A549 (cell line): ENCODE results near the gene FOXRED1. TPM values are rescaled to one million over a fixed set of nuclear protein-coding genes. Genes with fewer than 3 reads are reported as not detected.

Experiments
- ATAC-seq, 2 experiments: fragments of 200-7000 bp in 1 of 2; fragments of >200 bp in 1 of 2; cut with Nextera tagmentation in 1 of 2; cut with Tn5 transposase in 1 of 2; 3 replicates each; pipeline versions ENCODE4 v1.8.0 to v1.9.1; 2018 to 2020; ENCODE audit warnings: mild to moderate bottlenecking in 1 of 2, moderate library complexity in 1 of 2
- CTCF ChIA-PET: fragments of 300-600 bp; sonication (Branson Sonifier 250); formaldehyde crosslinking; extraction: SDS; loops from one replicate; lab custom pipeline; 2021; ENCODE audit warnings: antibody characterized with exemption, inconsistent platforms; lab: Yijun Ruan, JAX
- POLR2A ChIA-PET: fragments of 350-600 bp; formaldehyde crosslinking; extraction: SDS; loops from one replicate; lab custom pipeline; 2021; ENCODE audit warnings: antibody characterized with exemption, inconsistent platforms; lab: Yijun Ruan, JAX
- DNase-seq, 2 experiments: peaks; one replicate each; pipeline versions ENCODE4 v3.0.0 to v3.0.0-alpha.2; 2011 to 2016; ENCODE audit warnings: low read depth in 1 of 2, low spot score in 1 of 2
- FAIRE-seq: peaks from 2 replicates; lab custom pipeline; 2011; peaks lifted over from hg19 to GRCh38; lab: Jason Lieb, UNC
- H3K27ac ChIP-seq, 2 experiments: fragments of >200 bp; sonication (Bioruptor Twin); formaldehyde crosslinking; 3 replicates each; pipeline ENCODE4 v1.5.1; 2016 to 2017
- H3K4me1 ChIP-seq: fragments of >200 bp; sonication (Bioruptor Twin); formaldehyde crosslinking; 3 replicates; pipeline ENCODE4 v1.6.1; 2016
- H3K4me2 ChIP-seq: fragments of >200 bp; sonication (Bioruptor Twin); formaldehyde crosslinking; 3 replicates; pipeline ENCODE4 v1.6.1; 2016
- H3K4me3 ChIP-seq: fragments of >200 bp; sonication (Bioruptor Twin); formaldehyde crosslinking; 3 replicates; pipeline ENCODE4 v1.5.1; 2016
- H3K9me3 ChIP-seq: fragments of >200 bp; sonication (Bioruptor Twin); formaldehyde crosslinking; 3 replicates; pipeline ENCODE4 v1.6.1; 2016
- BHLHE40 ChIP-seq: IDR thresholded peaks from 2 replicates; pipeline ENCODE4 v1.6.1; 2012; ENCODE audit warnings: low read depth, low read length, inconsistent platforms
- CEBPB ChIP-seq, 2 experiments: fragments of >200 bp in 1 of 2; sonication (Bioruptor Twin) in 1 of 2; formaldehyde crosslinking in 1 of 2; IDR thresholded peaks; 2 replicates each; pipeline ENCODE4 v1.6.1; 2012 to 2016
- EHF ChIP-seq: fragments of 250-450 bp; sonication (Bioruptor Pico); IDR thresholded peaks from 2 replicates; pipeline ENCODE4 v1.5.0; 2020; ENCODE audit warnings: mild to moderate bottlenecking
- EHMT2 ChIP-seq: fragments of 200-600 bp; sonication (generic); IDR thresholded peaks from 2 replicates; pipeline ENCODE4 v1.6.1; 2016; ENCODE audit warnings: antibody characterized with exemption, low read depth, mild to moderate bottlenecking, moderate library complexity
- ESRRA ChIP-seq: fragments of 150-350 bp; IDR thresholded peaks from 2 replicates; pipeline ENCODE4 v1.6.1; 2014; ENCODE audit warnings: mild to moderate bottlenecking, low read length, borderline replicate concordance
- FOSB ChIP-seq: fragments of 250-450 bp; sonication (Bioruptor Pico); IDR thresholded peaks from 2 replicates; pipeline ENCODE4 v1.5.0; 2020; ENCODE audit warnings: mild to moderate bottlenecking, moderate library complexity
- GATA3 ChIP-seq: IDR thresholded peaks from 2 replicates; pipeline ENCODE4 v1.6.1; 2012; ENCODE audit warnings: borderline replicate concordance
- HMGXB4 ChIP-seq: fragments of 250-450 bp; sonication (Bioruptor Pico); IDR thresholded peaks from 2 replicates; pipeline ENCODE4 v1.5.0; 2021; ENCODE audit warnings: mild to moderate bottlenecking, moderate library complexity, borderline replicate concordance
- HOXA7 ChIP-seq: fragments of 250-450 bp; sonication (Bioruptor Pico); IDR thresholded peaks from 2 replicates; pipeline ENCODE4 v1.5.0; 2020; ENCODE audit warnings: mild to moderate bottlenecking, moderate library complexity
- JUN ChIP-seq, 2 experiments: fragments of >200 bp; sonication (Bioruptor Twin); formaldehyde crosslinking; IDR thresholded peaks; 2 replicates in 1 of 2; 3 replicates in 1 of 2; pipeline ENCODE4 v1.6.1; 2016 to 2017
- JUNB ChIP-seq: fragments of >200 bp; sonication (Bioruptor Twin); formaldehyde crosslinking; IDR thresholded peaks from 2 replicates; pipeline ENCODE4 v1.6.1; 2016
- KDM5A ChIP-seq: fragments of 200-600 bp; sonication (generic); IDR thresholded peaks from 2 replicates; pipeline ENCODE4 v1.6.1; 2016; ENCODE audit warnings: antibody characterized with exemption, mild to moderate bottlenecking
- MAFK ChIP-seq: fragments of 450-650 bp; IDR thresholded peaks from 2 replicates; pipeline ENCODE4 v1.6.1; 2014; ENCODE audit not compliant: partially characterized antibody
- NFE2L2 ChIP-seq: fragments of 150-350 bp; conservative IDR thresholded peaks from 2 replicates; pipeline ENCODE4 v1.6.1; 2014; ENCODE audit warnings: low read length
- NR3C1 ChIP-seq: fragments of >200 bp; sonication (Bioruptor Twin); formaldehyde crosslinking; IDR thresholded peaks from 3 replicates; pipeline ENCODE4 v1.6.1; 2017
- PBX3 ChIP-seq: IDR thresholded peaks from 2 replicates; pipeline ENCODE4 v1.6.1; 2012
- PHF8 ChIP-seq: fragments of 200-600 bp; sonication (generic); IDR thresholded peaks from 2 replicates; pipeline ENCODE4 v1.6.1; 2016; ENCODE audit warnings: low read depth, mild to moderate bottlenecking, antibody characterized with exemption, moderate library complexity, borderline replicate concordance
- RARB ChIP-seq: fragments of 250-450 bp; sonication (Bioruptor Pico); IDR thresholded peaks from 2 replicates; pipeline ENCODE4 v1.8.0; 2021; ENCODE audit warnings: mild to moderate bottlenecking, moderate library complexity
- RFX5 ChIP-seq: fragments of 450-650 bp; IDR thresholded peaks from 2 replicates; pipeline ENCODE4 v1.7.1; 2014; ENCODE audit warnings: antibody characterized with exemption, mild to moderate bottlenecking, moderate library complexity
- RNF2 ChIP-seq: fragments of 200-600 bp; sonication (generic); IDR thresholded peaks from 2 replicates; pipeline ENCODE4 v1.6.1; 2016; ENCODE audit warnings: low read depth, mild to moderate bottlenecking, antibody characterized with exemption, moderate library complexity, borderline replicate concordance
- SMC3 ChIP-seq: fragments of >200 bp; sonication (Bioruptor Twin); formaldehyde crosslinking; IDR thresholded peaks from 3 replicates; pipeline ENCODE4 v1.6.1; 2018; ENCODE audit warnings: inconsistent platforms
- TFCP2L1 ChIP-seq: fragments of 250-450 bp; sonication (Bioruptor Pico); IDR thresholded peaks from 2 replicates; pipeline ENCODE4 v1.5.0; 2021; ENCODE audit warnings: mild to moderate bottlenecking
- ZC3H11A ChIP-seq: fragments of 450-650 bp; IDR thresholded peaks from 2 replicates; pipeline ENCODE4 v1.6.1; 2014; ENCODE audit warnings: antibody characterized with exemption, mild to moderate bottlenecking
- ZNF302 ChIP-seq: fragments of 250-450 bp; sonication (Bioruptor Pico); IDR thresholded peaks from 2 replicates; pipeline ENCODE4 v1.9.0; 2021; ENCODE audit warnings: inconsistent platforms, mild to moderate bottlenecking, moderate library complexity
- ZSCAN20 ChIP-seq: fragments of 250-450 bp; sonication (Bioruptor Pico); IDR thresholded peaks from 2 replicates; pipeline ENCODE4 v1.8.0; 2022; ENCODE audit warnings: mild to moderate bottlenecking, moderate library complexity
- WGBS: methylation state at CpG from one replicate; pipeline ENCODE4 v1.1.6; 2017; ENCODE audit errors: missing lambda C conversion rate; 5-methylcytosine and 5-hydroxymethylcytosine counted together
- polyA plus RNA-seq, 4 experiments: library from polyadenylated mRNA; depleted of rRNA in 3 of 4; stranded (reverse); fragments of >200 nt; fragmentation: RNase III in 1 of 4; extraction: RNeasy Plus Mini Kit Qiagen cat#74134 plus additional on column Dnase treatment in 1 of 4; gene quantifications; 2 replicates in 3 of 4; 3 replicates in 1 of 4; pipeline ENCODE4 v1.2.3, GENCODE V29; 2011 to 2017
- TF ChIP-seq, protein P1 (sequence below): fragments of >200 bp; sonication (Bioruptor Twin); formaldehyde crosslinking; IDR thresholded peaks from 2 replicates; pipeline ENCODE4 v1.6.1; 2016
- TF ChIP-seq, protein P2 (sequence below): fragments of 450-650 bp; IDR thresholded peaks from 2 replicates; pipeline ENCODE4 v1.6.1; 2014; ENCODE audit warnings: antibody characterized with exemption
- TF ChIP-seq, protein P3 (sequence below): IDR thresholded peaks from 2 replicates; pipeline ENCODE4 v1.6.1; 2012; ENCODE audit warnings: low read depth, borderline replicate concordance

FOXRED1 gene
- polyA plus RNA-seq, 2 of the 4 experiments (the other 2 are of a cell fraction): 22.7 to 28.9 TPM

GRCh38 chr11:126257144-126257543, 11.8 kb upstream of the FOXRED1 start:
- H3K4me3 ChIP-seq: no peak overlapping the region
- CTCF ChIA-PET: no interaction called here
- H3K4me2 ChIP-seq: no peak overlapping the region
- TF ChIP-seq RNF2 (no peak), CEBPB (IDR thresholded peaks at IDR 0.05) (peak in 1 of 2 experiments; percentile 53; a peak in 3 of 4 replicates), EHMT2 (no peak), PHF8 (no peak)
- TF ChIP-seq, all 56 proteins: peak for 1
- no peak for FAIRE-seq
- 92% methylated on average over 2 of the region's 2 CpGs for WGBS
- ATAC-seq: no peak
- POLR2A ChIA-PET: no interaction called here
- H3K4me1 ChIP-seq: no peaks in the 10 kb centered on the region
- DNase-seq: no peak
- H3K9me3 ChIP-seq: no peaks in the 10 kb centered on the region
- H3K27ac ChIP-seq: no peak overlapping the region

- H3K4me1 ChIP-seq: no peaks in the 10 kb centered on the region
- TF ChIP-seq, protein P1, sequence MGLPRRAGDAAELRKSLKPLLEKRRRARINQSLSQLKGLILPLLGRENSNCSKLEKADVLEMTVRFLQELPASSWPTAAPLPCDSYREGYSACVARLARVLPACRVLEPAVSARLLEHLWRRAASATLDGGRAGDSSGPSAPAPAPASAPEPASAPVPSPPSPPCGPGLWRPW: no peak
- TF ChIP-seq ZSCAN20 (CRISPR knock-in tag): no peak
- TF ChIP-seq ESRRA: no peak
- no peak for TF ChIP-seq KDM5A
- TF ChIP-seq PHF8: no peak
- no peak for TF ChIP-seq ZC3H11A
- TF ChIP-seq JUN (IDR thresholded peaks at IDR 0.05): no peak
- TF ChIP-seq FOSB (CRISPR knock-in tag): no peak
- no peak for TF ChIP-seq CEBPB (IDR thresholded peaks at IDR 0.05)
- no peak for TF ChIP-seq MAFK
- no peak for TF ChIP-seq ZNF302
- TF ChIP-seq, protein P2, sequence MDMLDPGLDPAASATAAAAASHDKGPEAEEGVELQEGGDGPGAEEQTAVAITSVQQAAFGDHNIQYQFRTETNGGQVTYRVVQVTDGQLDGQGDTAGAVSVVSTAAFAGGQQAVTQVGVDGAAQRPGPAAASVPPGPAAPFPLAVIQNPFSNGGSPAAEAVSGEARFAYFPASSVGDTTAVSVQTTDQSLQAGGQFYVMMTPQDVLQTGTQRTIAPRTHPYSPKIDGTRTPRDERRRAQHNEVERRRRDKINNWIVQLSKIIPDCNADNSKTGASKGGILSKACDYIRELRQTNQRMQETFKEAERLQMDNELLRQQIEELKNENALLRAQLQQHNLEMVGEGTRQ: no peak
- TF ChIP-seq EHMT2: no peak
- TF ChIP-seq EHF: no peak
- H3K4me3 ChIP-seq: no peak overlapping the region
- 92% methylated on average over 2 of the region's 2 CpGs for WGBS
- no peak overlapping the region for H3K4me2 ChIP-seq
- no peaks in the 10 kb centered on the region for H3K9me3 ChIP-seq
- ATAC-seq: no peak
- FAIRE-seq: no peak
- ChIA-PET POLR2A (no interaction called here), CTCF (no interaction called here)
- DNase-seq: no peak
- H3K27ac ChIP-seq: no peak overlapping the region
Observed at GRCh38 chr11:126257764-126258163, 11.2 kb upstream of the FOXRED1 start.

DNA sequence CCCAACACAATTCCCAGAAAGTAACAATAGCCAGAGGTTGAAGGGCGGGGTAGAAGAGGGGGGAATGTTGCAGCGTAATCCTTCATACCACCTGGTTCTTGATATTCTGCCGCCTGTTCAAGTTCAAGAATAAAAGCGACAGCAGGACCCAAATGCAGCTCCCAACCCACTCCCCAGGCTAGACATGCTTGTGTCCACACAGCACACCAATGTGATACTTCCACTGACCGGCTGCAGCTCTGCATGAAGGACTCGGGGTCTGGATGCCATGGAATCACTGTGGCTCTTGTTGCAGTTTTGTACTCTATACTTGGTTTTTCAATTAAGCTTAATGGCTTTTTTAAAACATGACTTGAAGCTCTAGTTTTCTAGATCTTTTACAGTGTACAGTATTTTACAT, 6.7 kb upstream of the FOXRED1 start:
- Histone ChIP-seq H3K4me3 (no peak overlapping the region), H3K4me2 (no peak overlapping the region), H3K4me1 (peaks cover under 1% of the 10 kb centered on the region; the same call in 1 of the 3 replicates), H3K9me3 (no peaks in the 10 kb centered on the region), H3K27ac (no peak overlapping the region)
- 96% methylated on average over 6 of the region's 6 CpGs for WGBS
- CTCF ChIA-PET: interaction anchor here (1.0 kb wide), 1 partner anchor 12 kb away, joined by 5 read pairs; no protein-coding TSS in a partner anchor
- TF ChIP-seq NFE2L2 (no peak), PBX3 (no peak), MAFK (no peak), KDM5A (no peak)
- no peak for FAIRE-seq
- no peak for ATAC-seq
- no peak for DNase-seq
- POLR2A ChIA-PET: no interaction called here

GRCh38 chr11:126263489-126263888, 5.5 kb upstream of the FOXRED1 start:
- no peak for FAIRE-seq
- POLR2A ChIA-PET: no interaction called here
- TF ChIP-seq GATA3: no peak
- no peak for TF ChIP-seq SMC3
- no peak for TF ChIP-seq RARB
- TF ChIP-seq, protein P3, sequence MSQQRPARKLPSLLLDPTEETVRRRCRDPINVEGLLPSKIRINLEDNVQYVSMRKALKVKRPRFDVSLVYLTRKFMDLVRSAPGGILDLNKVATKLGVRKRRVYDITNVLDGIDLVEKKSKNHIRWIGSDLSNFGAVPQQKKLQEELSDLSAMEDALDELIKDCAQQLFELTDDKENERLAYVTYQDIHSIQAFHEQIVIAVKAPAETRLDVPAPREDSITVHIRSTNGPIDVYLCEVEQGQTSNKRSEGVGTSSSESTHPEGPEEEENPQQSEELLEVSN: no peak
- TF ChIP-seq NR3C1: no peak
- no peak for TF ChIP-seq RFX5
- TF ChIP-seq, protein P2: no peak
- no peak for TF ChIP-seq KDM5A
- TF ChIP-seq TFCP2L1: no peak
- TF ChIP-seq JUNB: no peak
- no peak for TF ChIP-seq HOXA7 (CRISPR knock-in tag)
- no peak for TF ChIP-seq BHLHE40
- TF ChIP-seq EHMT2: no peak
- TF ChIP-seq HMGXB4 (CRISPR knock-in tag): no peak

More at GRCh38 chr11:126263489-126263888, 5.5 kb upstream of the FOXRED1 start:
- no peak overlapping the region for H3K4me3 ChIP-seq
- H3K4me1 ChIP-seq: peaks cover 6% of the 10 kb centered on the region; the same call in 1 of the 3 replicates
- CTCF ChIA-PET: no interaction called here
- DNase-seq (no peak), ATAC-seq (no peak)
- WGBS: 91% methylated on average over 5 of the region's 6 CpGs
- H3K4me2 ChIP-seq: no peak overlapping the region
- no peaks in the 10 kb centered on the region for H3K9me3 ChIP-seq
- no peak overlapping the region for H3K27ac ChIP-seq
